GM23338 (cell line): ENCODE results near the gene IQCM.

Experiments used
- CREB1 ChIP-seq: fragments of 250-450 bp; sonication (Bioruptor Pico); IDR thresholded peaks from 2 replicates; pipeline ENCODE4 v1.5.0; 2020; ENCODE audit warnings: low read depth, mild to moderate bottlenecking, moderate library complexity
- EZH2phosphoT487 ChIP-seq: fragments of 200-600 bp; sonication (generic); IDR thresholded peaks from one replicate; pipeline ENCODE4 v1.8.1; 2018; ENCODE audit warnings: antibody characterized with exemption; ENCODE audit not compliant: unreplicated experiment
- POLR2AphosphoS5 ChIP-seq: IDR thresholded peaks from 2 replicates; pipeline ENCODE4 v1.6.1; 2016; ENCODE audit warnings: antibody characterized with exemption, low read depth
- TF ChIP-seq, protein P1 (sequence below), 2 experiments: fragments of 200-600 bp in 1 of 2; sonication (generic) in 1 of 2; conservative IDR thresholded peaks; 2 replicates each; pipeline versions ENCODE4 v1.5.1 to v1.6.1; 2016 to 2017; ENCODE audit warnings: antibody characterized with exemption in 2 of 2, low read depth in 2 of 2, mild to moderate bottlenecking in 2 of 2, moderate library complexity in 1 of 2

DNA sequence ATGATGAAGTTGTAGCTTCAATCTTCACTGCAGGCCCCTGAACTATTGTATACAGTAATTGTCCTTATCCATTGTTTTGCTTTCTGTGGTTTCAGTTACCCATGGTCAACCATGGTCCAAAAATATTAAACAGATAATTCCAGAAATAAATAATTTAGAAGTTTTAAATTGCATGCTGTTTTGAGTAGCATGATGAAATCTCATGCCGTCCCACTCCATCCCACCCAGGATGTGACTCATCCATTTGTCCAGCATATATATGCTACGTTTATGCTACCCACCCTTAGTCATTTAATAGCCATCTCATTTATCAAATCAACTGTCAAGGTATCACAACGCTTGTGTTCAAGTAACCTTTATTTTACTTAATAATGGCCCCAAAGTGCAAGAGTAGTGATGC, 34.5 kb downstream of the IQCM start:
- TF ChIP-seq, protein P1, sequence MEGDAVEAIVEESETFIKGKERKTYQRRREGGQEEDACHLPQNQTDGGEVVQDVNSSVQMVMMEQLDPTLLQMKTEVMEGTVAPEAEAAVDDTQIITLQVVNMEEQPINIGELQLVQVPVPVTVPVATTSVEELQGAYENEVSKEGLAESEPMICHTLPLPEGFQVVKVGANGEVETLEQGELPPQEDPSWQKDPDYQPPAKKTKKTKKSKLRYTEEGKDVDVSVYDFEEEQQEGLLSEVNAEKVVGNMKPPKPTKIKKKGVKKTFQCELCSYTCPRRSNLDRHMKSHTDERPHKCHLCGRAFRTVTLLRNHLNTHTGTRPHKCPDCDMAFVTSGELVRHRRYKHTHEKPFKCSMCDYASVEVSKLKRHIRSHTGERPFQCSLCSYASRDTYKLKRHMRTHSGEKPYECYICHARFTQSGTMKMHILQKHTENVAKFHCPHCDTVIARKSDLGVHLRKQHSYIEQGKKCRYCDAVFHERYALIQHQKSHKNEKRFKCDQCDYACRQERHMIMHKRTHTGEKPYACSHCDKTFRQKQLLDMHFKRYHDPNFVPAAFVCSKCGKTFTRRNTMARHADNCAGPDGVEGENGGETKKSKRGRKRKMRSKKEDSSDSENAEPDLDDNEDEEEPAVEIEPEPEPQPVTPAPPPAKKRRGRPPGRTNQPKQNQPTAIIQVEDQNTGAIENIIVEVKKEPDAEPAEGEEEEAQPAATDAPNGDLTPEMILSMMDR (conservative IDR thresholded peaks at IDR 0.05; ENCODE audit: low read depth in 2 of 2) = no peak
- TF ChIP-seq CREB1 (no peak), POLR2AphosphoS5 (no peak), EZH2phosphoT487 (no peak)
